GM12878 (cell line): ENCODE results near the gene RAB40B. TPM values are rescaled to one million over a fixed set of nuclear protein-coding genes. Genes with fewer than 3 reads are reported as not detected.

Experiments
- ATAC-seq: fragments of 200-7000 bp; cut with Tn5 transposase; 3 replicates; pipeline ENCODE4 v1.9.1; 2020; ENCODE audit warnings: mild to moderate bottlenecking, moderate library complexity
- BruUV-seq: library from RNA; stranded (reverse); fragments of 400-500 nt; replicated peaks from 2 replicates; lab custom pipeline; 2021; lab: Mats Ljungman, UMichigan
- CTCF ChIA-PET: fragments of 300-600 bp; sonication (Branson Sonifier 250); formaldehyde crosslinking; extraction: SDS; loops from one replicate; lab custom pipeline; 2021; ENCODE audit warnings: inconsistent platforms; lab: Yijun Ruan, JAX
- POLR2A ChIA-PET: fragments of 350-600 bp; formaldehyde crosslinking; extraction: SDS; loops from one replicate; lab custom pipeline; 2021; ENCODE audit warnings: inconsistent platforms; lab: Charles Lee
- RAD21 ChIA-PET: fragments of 300-600 bp; sonication (Branson Sonifier 250); formaldehyde crosslinking; loops from one replicate; lab custom pipeline; 2023; ENCODE audit warnings: antibody characterized with exemption; ENCODE audit not compliant: unreplicated experiment; lab: Charles Lee
- SMC1A ChIA-PET: fragments of 300-600 bp; sonication (Branson Sonifier 250); formaldehyde crosslinking; loops from one replicate; lab custom pipeline; 2023; ENCODE audit not compliant: unreplicated experiment, uncharacterized antibody; lab: Charles Lee
- DNase-seq: peaks from one replicate; pipeline ENCODE4 v3.0.0-alpha.2; 2011; ENCODE audit warnings: low read depth, low spot score
- FAIRE-seq: peaks from 3 replicates; lab custom pipeline; 2011; peaks lifted over from hg19 to GRCh38; lab: Jason Lieb, UNC
- H2AFZ ChIP-seq: 2 replicates; pipeline ENCODE4 v1.6.0; 2011; ENCODE audit warnings: low read depth, low read length, control low read depth; ENCODE audit not compliant: control insufficient read depth
- H3K27ac ChIP-seq: 2 replicates; pipeline ENCODE4 v1.5.1; 2011; ENCODE audit warnings: control low read depth; ENCODE audit not compliant: control insufficient read depth, insufficient read depth
- H3K27me3 ChIP-seq, 2 experiments: replicated peaks in 1 of 2; 2 replicates each; pipeline versions ENCODE4 v1.6.0 to v1.6.1; 2011; ENCODE audit warnings: low read length in 1 of 2; ENCODE audit not compliant: control insufficient read depth in 2 of 2, insufficient read depth in 2 of 2
- H3K36me3 ChIP-seq, 2 experiments: 2 replicates each; pipeline ENCODE4 v1.5.1; 2011; ENCODE audit warnings: low read length in 1 of 2; ENCODE audit not compliant: control insufficient read depth in 2 of 2, insufficient read depth in 2 of 2
- H3K4me1 ChIP-seq: 2 replicates; pipeline ENCODE4 v1.6.1; 2011; ENCODE audit warnings: mild to moderate bottlenecking, low read length, moderate library complexity, mixed read lengths; ENCODE audit not compliant: control insufficient read depth, insufficient read depth
- H3K4me2 ChIP-seq: 2 replicates; pipeline ENCODE4 v1.6.0; 2011; ENCODE audit warnings: control low read depth; ENCODE audit not compliant: control insufficient read depth, insufficient read depth
- H3K4me3 ChIP-seq: fragments of 200-600 bp; sonication (generic); 2 replicates; pipeline ENCODE4 v1.5.1; 2016
- H3K79me2 ChIP-seq: 2 replicates; pipeline ENCODE4 v1.6.0; 2011; ENCODE audit warnings: low read length; ENCODE audit not compliant: control insufficient read depth, insufficient read depth
- H3K9ac ChIP-seq: 2 replicates; pipeline ENCODE4 v1.8.0; 2011; ENCODE audit warnings: low read length, control low read depth, mixed read lengths; ENCODE audit not compliant: control insufficient read depth, insufficient read depth
- H3K9me3 ChIP-seq: replicated peaks from 3 replicates; pipeline ENCODE4 v1.5.1; 2011; ENCODE audit warnings: mild to moderate bottlenecking, low read length; ENCODE audit not compliant: control insufficient read depth, insufficient read depth
- H4K20me1 ChIP-seq: 2 replicates; pipeline ENCODE4 v1.6.0; 2011; ENCODE audit not compliant: control insufficient read depth, insufficient read depth
- BMI1 ChIP-seq: fragments of 450-650 bp; IDR thresholded peaks from 2 replicates; pipeline ENCODE4 v1.6.1; 2016; ENCODE audit warnings: mild to moderate bottlenecking, moderate library complexity, borderline replicate concordance
- BRCA1 ChIP-seq: IDR thresholded peaks from 2 replicates; pipeline ENCODE4 v1.6.1; 2011; ENCODE audit warnings: low read depth, low read length, improper control_type of control experiment
- CEBPB ChIP-seq, 2 experiments: fragments of 150-350 bp in 1 of 2; IDR thresholded peaks; 2 replicates each; pipeline ENCODE4 v1.6.1; 2012 to 2014; ENCODE audit warnings: low read depth in 2 of 2, low read length in 2 of 2, borderline replicate concordance in 1 of 2, inconsistent platforms in 1 of 2
- HDGF ChIP-seq: fragments of 450-650 bp; IDR thresholded peaks from 2 replicates; pipeline ENCODE4 v1.6.1; 2016; ENCODE audit warnings: antibody characterized with exemption
- NBN ChIP-seq: fragments of 450-650 bp; IDR thresholded peaks from 2 replicates; pipeline ENCODE4 v1.6.1; 2016
- NR2C1 ChIP-seq: fragments of 450-650 bp; IDR thresholded peaks from 2 replicates; pipeline ENCODE4 v1.6.1; 2017; ENCODE audit warnings: antibody characterized with exemption, mild to moderate bottlenecking, moderate library complexity
- PAX5 ChIP-seq: IDR thresholded peaks from 2 replicates; pipeline ENCODE4 v1.6.1; 2011; ENCODE audit warnings: low read depth, low read length, borderline replicate concordance
- POLR2AphosphoS5 ChIP-seq: IDR thresholded peaks from 2 replicates; pipeline ENCODE4 v1.6.1; 2011; ENCODE audit warnings: mild to moderate bottlenecking, low read length, inconsistent platforms
- SIN3A ChIP-seq: IDR thresholded peaks from 2 replicates; pipeline ENCODE4 v1.6.1; 2012; ENCODE audit warnings: low read depth, low read length, improper control_type of control experiment
- SUPT20H ChIP-seq: IDR thresholded peaks from 2 replicates; pipeline ENCODE4 v1.6.1; 2011; ENCODE audit warnings: low read depth, mild to moderate bottlenecking, low read length, moderate library complexity, borderline replicate concordance; ENCODE audit not compliant: control insufficient read depth
- ZBTB11 ChIP-seq: fragments of 450-650 bp; formaldehyde crosslinking; IDR thresholded peaks from 2 replicates; pipeline ENCODE4 v1.5.0; 2022; ENCODE audit warnings: mild to moderate bottlenecking, missing genetic modification characterization
- ZNF217 ChIP-seq: fragments of 450-650 bp; IDR thresholded peaks from 2 replicates; pipeline ENCODE4 v1.6.1; 2017; ENCODE audit warnings: antibody characterized with exemption, mild to moderate bottlenecking
- WGBS: methylation state at CpG from one replicate; pipeline ENCODE4 v1.1.6; 2016; ENCODE audit warnings: low lambda C conversion rate; ENCODE audit not compliant: insufficient replicate concordance, insufficient coverage; ENCODE audit errors: missing lambda C conversion rate; 5-methylcytosine and 5-hydroxymethylcytosine counted together
- in situ Hi-C: fragments of 300-500 bp; cut with MboI; formaldehyde crosslinking; loops from 9 replicates; pipeline ENCODE4 v1.14.3; 2018; ENCODE audit warnings: mixed read lengths
- intact Hi-C: fragments of 100-400 bp; cut with micrococcal nuclease; formaldehyde crosslinking; loops from one replicate; pipeline ENCODE4 v1.14.2; 2022; ENCODE audit not compliant: unreplicated experiment
- polyA plus RNA-seq, 11 experiments: library from polyadenylated mRNA; depleted of rRNA in 4 of 11; unstranded in 6 of 11; stranded (reverse) in 5 of 11; fragments of >200 nt; fragmentation: Nextera tagmentation in 4 of 11; fragmentation: Illumina TruSeq in 1 of 11; extraction: Ambion mirVana in 4 of 11; extraction: Trizol in 1 of 11; gene quantifications; 1 replicate in 1 of 11; 2 replicates in 10 of 11; pipeline versions ENCODE4 v1.2.1 to v1.2.3, GENCODE V29; 2011 to 2016; ENCODE audit warnings: inconsistent platforms in 2 of 11, missing spikeins in 2 of 11, low read depth in 1 of 11
- total RNA-seq, 4 experiments: library from RNA; depleted of rRNA in 3 of 4; stranded (reverse); fragments of >200 nt in 3 of 4; fragmentation: Illumina TruSeq in 1 of 4; extraction: Trizol in 1 of 4; gene quantifications; 2 replicates each; pipeline versions ENCODE4 v1.2.1 to v1.2.3, GENCODE V29; 2013 to 2021
- TF ChIP-seq, protein P1 (sequence below): fragments of 450-650 bp; IDR thresholded peaks from 2 replicates; pipeline ENCODE4 v1.6.1; 2017; ENCODE audit warnings: mild to moderate bottlenecking, moderate library complexity
- TF ChIP-seq, protein P2 (sequence below): fragments of 450-650 bp; formaldehyde crosslinking; IDR thresholded peaks from 2 replicates; pipeline ENCODE4 v1.4.0; 2020; ENCODE audit warnings: mild to moderate bottlenecking, moderate library complexity

RAB40B gene
- total and polyA plus RNA-seq, 10 of the 15 experiments (the other 5 are each of a cell fraction or from before 2014, with no cell fraction given): 0.06 to 2.8 (median 1.4) TPM

- H4K20me1 ChIP-seq: no peaks in the 10 kb centered on the region
- H3K79me2 ChIP-seq: no peaks in the 10 kb centered on the region
- H3K9ac ChIP-seq: no peak overlapping the region
- intact Hi-C loops: no loop called here
- no peak for FAIRE-seq
- ChIA-PET CTCF (no interaction called here), POLR2A (no interaction called here), RAD21 (no interaction called here), SMC1A (no interaction called here)
- H2AFZ ChIP-seq: no peak overlapping the region
- in situ Hi-C loops: no loop called here
- DNase-seq: no peak
- no peak for ATAC-seq
- H3K9me3 ChIP-seq: no peaks in the 10 kb centered on the region
- no peak overlapping the region for H3K27ac ChIP-seq
- no peaks in the 10 kb centered on the region for H3K27me3 ChIP-seq
- H3K4me2 ChIP-seq: no peak overlapping the region
- BruUV-seq: no TSS peak
- 71% methylated on average over 4 of the region's 22 CpGs for WGBS
- no peaks in the 10 kb centered on the region for H3K4me1 ChIP-seq
- no peak overlapping the region for H3K4me3 ChIP-seq
- H3K36me3 ChIP-seq: peaks cover 5 to 14% of the 10 kb centered on the region in 2 experiments
- no peak for TF ChIP-seq BMI1
- no peak for TF ChIP-seq SIN3A
- TF ChIP-seq, protein P1, sequence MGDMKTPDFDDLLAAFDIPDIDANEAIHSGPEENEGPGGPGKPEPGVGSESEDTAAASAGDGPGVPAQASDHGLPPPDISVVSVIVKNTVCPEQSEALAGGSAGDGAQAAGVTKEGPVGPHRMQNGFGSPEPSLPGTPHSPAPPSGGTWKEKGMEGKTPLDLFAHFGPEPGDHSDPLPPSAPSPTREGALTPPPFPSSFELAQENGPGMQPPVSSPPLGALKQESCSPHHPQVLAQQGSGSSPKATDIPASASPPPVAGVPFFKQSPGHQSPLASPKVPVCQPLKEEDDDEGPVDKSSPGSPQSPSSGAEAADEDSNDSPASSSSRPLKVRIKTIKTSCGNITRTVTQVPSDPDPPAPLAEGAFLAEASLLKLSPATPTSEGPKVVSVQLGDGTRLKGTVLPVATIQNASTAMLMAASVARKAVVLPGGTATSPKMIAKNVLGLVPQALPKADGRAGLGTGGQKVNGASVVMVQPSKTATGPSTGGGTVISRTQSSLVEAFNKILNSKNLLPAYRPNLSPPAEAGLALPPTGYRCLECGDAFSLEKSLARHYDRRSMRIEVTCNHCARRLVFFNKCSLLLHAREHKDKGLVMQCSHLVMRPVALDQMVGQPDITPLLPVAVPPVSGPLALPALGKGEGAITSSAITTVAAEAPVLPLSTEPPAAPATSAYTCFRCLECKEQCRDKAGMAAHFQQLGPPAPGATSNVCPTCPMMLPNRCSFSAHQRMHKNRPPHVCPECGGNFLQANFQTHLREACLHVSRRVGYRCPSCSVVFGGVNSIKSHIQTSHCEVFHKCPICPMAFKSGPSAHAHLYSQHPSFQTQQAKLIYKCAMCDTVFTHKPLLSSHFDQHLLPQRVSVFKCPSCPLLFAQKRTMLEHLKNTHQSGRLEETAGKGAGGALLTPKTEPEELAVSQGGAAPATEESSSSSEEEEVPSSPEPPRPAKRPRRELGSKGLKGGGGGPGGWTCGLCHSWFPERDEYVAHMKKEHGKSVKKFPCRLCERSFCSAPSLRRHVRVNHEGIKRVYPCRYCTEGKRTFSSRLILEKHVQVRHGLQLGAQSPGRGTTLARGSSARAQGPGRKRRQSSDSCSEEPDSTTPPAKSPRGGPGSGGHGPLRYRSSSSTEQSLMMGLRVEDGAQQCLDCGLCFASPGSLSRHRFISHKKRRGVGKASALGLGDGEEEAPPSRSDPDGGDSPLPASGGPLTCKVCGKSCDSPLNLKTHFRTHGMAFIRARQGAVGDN: no peak
- TF ChIP-seq ZNF217: no peak
- TF ChIP-seq HDGF: no peak
- no peak for TF ChIP-seq CEBPB (IDR thresholded peaks at IDR 0.05; ENCODE audit: borderline replicate concordance in 1 of 2, low read depth in 2 of 2, low read length in 2 of 2)
- TF ChIP-seq PAX5: no peak
- no peak; the same call in 1 of the 2 replicates for TF ChIP-seq POLR2AphosphoS5
- TF ChIP-seq NR2C1: no peak
- TF ChIP-seq, protein P2, sequence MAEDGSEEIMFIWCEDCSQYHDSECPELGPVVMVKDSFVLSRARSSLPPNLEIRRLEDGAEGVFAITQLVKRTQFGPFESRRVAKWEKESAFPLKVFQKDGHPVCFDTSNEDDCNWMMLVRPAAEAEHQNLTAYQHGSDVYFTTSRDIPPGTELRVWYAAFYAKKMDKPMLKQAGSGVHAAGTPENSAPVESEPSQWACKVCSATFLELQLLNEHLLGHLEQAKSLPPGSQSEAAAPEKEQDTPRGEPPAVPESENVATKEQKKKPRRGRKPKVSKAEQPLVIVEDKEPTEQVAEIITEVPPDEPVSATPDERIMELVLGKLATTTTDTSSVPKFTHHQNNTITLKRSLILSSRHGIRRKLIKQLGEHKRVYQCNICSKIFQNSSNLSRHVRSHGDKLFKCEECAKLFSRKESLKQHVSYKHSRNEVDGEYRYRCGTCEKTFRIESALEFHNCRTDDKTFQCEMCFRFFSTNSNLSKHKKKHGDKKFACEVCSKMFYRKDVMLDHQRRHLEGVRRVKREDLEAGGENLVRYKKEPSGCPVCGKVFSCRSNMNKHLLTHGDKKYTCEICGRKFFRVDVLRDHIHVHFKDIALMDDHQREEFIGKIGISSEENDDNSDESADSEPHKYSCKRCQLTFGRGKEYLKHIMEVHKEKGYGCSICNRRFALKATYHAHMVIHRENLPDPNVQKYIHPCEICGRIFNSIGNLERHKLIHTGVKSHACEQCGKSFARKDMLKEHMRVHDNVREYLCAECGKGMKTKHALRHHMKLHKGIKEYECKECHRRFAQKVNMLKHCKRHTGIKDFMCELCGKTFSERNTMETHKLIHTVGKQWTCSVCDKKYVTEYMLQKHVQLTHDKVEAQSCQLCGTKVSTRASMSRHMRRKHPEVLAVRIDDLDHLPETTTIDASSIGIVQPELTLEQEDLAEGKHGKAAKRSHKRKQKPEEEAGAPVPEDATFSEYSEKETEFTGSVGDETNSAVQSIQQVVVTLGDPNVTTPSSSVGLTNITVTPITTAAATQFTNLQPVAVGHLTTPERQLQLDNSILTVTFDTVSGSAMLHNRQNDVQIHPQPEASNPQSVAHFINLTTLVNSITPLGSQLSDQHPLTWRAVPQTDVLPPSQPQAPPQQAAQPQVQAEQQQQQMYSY (CRISPR knock-in tag): no peak
- no peak for TF ChIP-seq SUPT20H
- TF ChIP-seq ZBTB11 (CRISPR knock-in tag): no peak
- no peak for TF ChIP-seq NBN
- no peak for TF ChIP-seq BRCA1
Observed at GRCh38 chr17:82614095-82614631, 84.3 kb downstream of the RAB40B start.
